Kidney (tissue), 14 donors: ENCODE data around the gene ANAPC15. TPM values are rescaled to one million over a fixed set of nuclear protein-coding genes. Genes with fewer than 3 reads are reported as not detected.

ENCODE experiments used
- DNase-seq, 5 donors: peaks; one replicate each; pipeline ENCODE4 v3.0.0-alpha.2; 2013 to 2020
- FAIRE-seq: peaks from 2 replicates; lab custom pipeline; 2012; peaks lifted over from hg19 to GRCh38; lab: Jason Lieb, UNC
- H3K27ac ChIP-seq, 2 donors: one replicate each; pipeline ENCODE4 v1.7.0; 2013; ENCODE audit warnings: low read depth in 2 of 2, low read length in 2 of 2, inconsistent platforms in 1 of 2
- H3K27me3 ChIP-seq: one replicate; pipeline ENCODE4 v1.7.1; 2013; ENCODE audit warnings: low read length, inconsistent platforms; ENCODE audit not compliant: control insufficient read depth, insufficient read depth
- H3K36me3 ChIP-seq, 3 donors: one replicate each; pipeline versions ENCODE4 v1.7.0 to v1.7.1; 2013; ENCODE audit warnings: low read length in 3 of 3, control low read depth in 1 of 3, inconsistent platforms in 1 of 3; ENCODE audit not compliant: insufficient read depth in 3 of 3, control insufficient read depth in 2 of 3
- H3K4me1 ChIP-seq, 3 donors: one replicate each; pipeline versions ENCODE4 v1.7.0 to v1.7.1; 2013; ENCODE audit warnings: low read length in 3 of 3, inconsistent platforms in 1 of 3, low read depth in 1 of 3; ENCODE audit not compliant: control insufficient read depth in 2 of 3, insufficient read depth in 2 of 3
- H3K4me3 ChIP-seq, 3 donors: one replicate each; pipeline versions ENCODE4 v1.7.0 to v1.8.1; 2013; ENCODE audit warnings: low read length in 3 of 3, control low read depth in 1 of 3, inconsistent platforms in 1 of 3
- H3K9ac ChIP-seq, 3 donors: one replicate each; pipeline versions ENCODE4 v1.7.0 to v1.7.1; 2013; ENCODE audit warnings: low read length in 3 of 3, control low read depth in 1 of 3, inconsistent platforms in 1 of 3
- H3K9me3 ChIP-seq, 3 donors: one replicate each; pipeline versions ENCODE4 v1.7.0 to v1.7.1; 2013; ENCODE audit warnings: low read length in 3 of 3, control low read depth in 1 of 3, inconsistent platforms in 1 of 3; ENCODE audit not compliant: control insufficient read depth in 2 of 3, insufficient read depth in 1 of 3
- CTCF ChIP-seq: IDR thresholded peaks from 3 replicates; pipeline ENCODE4 v1.5.1; 2012; ENCODE audit warnings: mild to moderate bottlenecking, moderate library complexity, borderline replicate concordance; ENCODE audit not compliant: insufficient read depth; ENCODE audit errors: extremely low read depth
- intact Hi-C: fragments of 100-400 bp; cut with DNase I; formaldehyde crosslinking; loops from one replicate; pipeline ENCODE4 v1.11.1; 2022
- polyA plus RNA-seq: library from polyadenylated mRNA; stranded (reverse); fragments of 350-450 nt; fragmentation: Illumina TruSeq; extraction: RNeasy Lipid Tissue Mini Kit (QIAGEN cat#74804); gene quantifications from one replicate; pipeline ENCODE4 v1.2.3, GENCODE V29; 2014; ENCODE audit warnings: low read depth, low replicate concordance; ENCODE audit not compliant: insufficient read depth
- total RNA-seq: library from RNA; stranded (reverse); fragmentation: NEBNext Ultra II Directional; extraction: Animal tissue kit (Norgen Biotek cat#: 25700); gene quantifications from one replicate; pipeline ENCODE4 v1.2.1, GENCODE V29; 2021
- donor health status: control.
- donor health status: control.
- donor health status: control.
- donor health status: control.
- donor health status: control.
- donor health status: DM: yes; HTN: yes; CAD: no.
- donor health status: Normal renal cell carcinoma (clear cell type).

The ANAPC15 gene
- total and polyA plus RNA-seq, 2 donors from 2014 or later = 30.0 to 79.8 TPM

- intact Hi-C loops = no loop called here
- peak within 1 kb of the TSS; percentile 88 to 99 (median 95) for H3K4me3 ChIP-seq
- H3K4me1 ChIP-seq = peaks cover 8 to 23% (median 13%) of the 10 kb centered on the region in 3 donors
- H3K9ac ChIP-seq = peak within 1 kb of the TSS; percentile 50 to 96 (median 88)
- no peaks in the 10 kb centered on the region for H3K9me3 ChIP-seq
- peaks cover 3 to 21% (median 16%) of the 10 kb centered on the region in 3 donors for H3K36me3 ChIP-seq
- H3K27me3 ChIP-seq = no peaks in the 10 kb centered on the region
- FAIRE-seq = no peak
- peak; percentile 99 to 100 (median 100) for DNase-seq
- TF ChIP-seq CTCF = peak; percentile 12
- peak within 1 kb of the TSS; percentile 93 to 94 for H3K27ac ChIP-seq
Measured at GRCh38 chr11:72102946-72103753, 9.3 kb downstream of the ANAPC15 start, which contains the start of gene LAMTOR1. Gene LAMTOR1, minus strand, starts transcription at chr11:72103297. Its CDS starts 73 bp downstream, at chr11:72103224.

- peaks cover 8 to 23% (median 13%) of the 10 kb centered on the region in 3 donors for H3K4me1 ChIP-seq
- H3K4me3 ChIP-seq = peak overlapping the region; percentile 88 to 99 (median 95)
- H3K27me3 ChIP-seq = no peaks in the 10 kb centered on the region
- H3K9ac ChIP-seq = peak overlapping the region; percentile 50 to 96 (median 88)
- FAIRE-seq = no peak
- no peak for DNase-seq
- H3K9me3 ChIP-seq = no peaks in the 10 kb centered on the region
- no peak for TF ChIP-seq CTCF
- peak overlapping the region; percentile 93 to 94 for H3K27ac ChIP-seq
- intact Hi-C loops = no loop called here
- H3K36me3 ChIP-seq = peaks cover 3 to 27% (median 22%) of the 10 kb centered on the region in 3 donors
Measured at GRCh38 chr11:72102631-72102945, 9.9 kb downstream of the ANAPC15 start.

GRCh38 chr11:72102162-72102561 is 10.3 kb downstream of the ANAPC15 start:
- peaks cover 3 to 27% (median 26%) of the 10 kb centered on the region in 3 donors for H3K36me3 ChIP-seq
- TF ChIP-seq CTCF = no peak
- H3K9ac ChIP-seq = peak overlapping the region; percentile 50 to 96 (median 88)
- DNase-seq (no peak), FAIRE-seq (no peak)
- peak overlapping the region; percentile 88 to 99 (median 95) for H3K4me3 ChIP-seq
- intact Hi-C loops = no loop called here
- H3K27me3 ChIP-seq = no peaks in the 10 kb centered on the region
- no peaks in the 10 kb centered on the region for H3K9me3 ChIP-seq
- peak overlapping the region; percentile 93 to 94 for H3K27ac ChIP-seq
- H3K4me1 ChIP-seq = peaks cover 8 to 23% (median 13%) of the 10 kb centered on the region in 3 donors
